Peyer's patch (tissue), 4 donors: ENCODE measurements around the gene PSAPL1. TPM values are rescaled to one million over a fixed set of nuclear protein-coding genes. Genes with fewer than 3 reads are reported as not detected.

ENCODE experiments used
- DNase-seq, 3 donors: peaks; one replicate each; pipeline ENCODE4 v3.0.0-alpha.2; 2017 to 2019
- H3K27ac ChIP-seq, 4 donors: fragments of 200-600 bp; sonication (generic); one replicate each; pipeline ENCODE4 v1.5.1; 2016 to 2019
- H3K27me3 ChIP-seq, 2 donors: fragments of 200-600 bp; sonication (generic); one replicate each; pipeline ENCODE4 v1.5.1; 2019
- H3K36me3 ChIP-seq, 3 donors: fragments of 200-600 bp; sonication (generic); one replicate each; pipeline ENCODE4 v1.5.1; 2016 to 2019
- H3K4me1 ChIP-seq, 4 donors: fragments of 200-600 bp; sonication (generic); one replicate each; pipeline ENCODE4 v1.5.1; 2016 to 2019
- H3K4me3 ChIP-seq, 4 donors: fragments of 200-600 bp; sonication (generic); 1 replicate in 3 of 4; 2 replicates in 1 of 4; pipeline ENCODE4 v1.5.1; 2016 to 2019; ENCODE audit warnings: mild to moderate bottlenecking in 1 of 4
- H3K9me3 ChIP-seq, 4 donors: fragments of 200-600 bp; sonication (generic); one replicate each; pipeline ENCODE4 v1.5.1; 2016 to 2019; ENCODE audit warnings: mild to moderate bottlenecking in 1 of 4
- POLR2A ChIP-seq, 2 donors: fragments of 450-650 bp; IDR thresholded peaks; one replicate each; pipeline ENCODE4 v1.5.1; 2017; ENCODE audit warnings: antibody characterized with exemption in 2 of 2, mild to moderate bottlenecking in 2 of 2, moderate library complexity in 2 of 2
- total RNA-seq, 4 donors: library from RNA; depleted of rRNA; stranded (reverse); fragments of >200 nt; gene quantifications; one replicate each; pipeline ENCODE4 v1.1.0, GENCODE V29; 2016
- TF ChIP-seq, protein P1 (sequence below), 6 experiments: fragments of 450-650 bp in 4 of 6; fragments of 200-600 bp in 2 of 6; sonication (generic) in 1 of 6; IDR thresholded peaks; one replicate each; pipeline ENCODE4 v1.5.1; 2017 to 2019; ENCODE audit warnings: antibody characterized with exemption in 6 of 6, mild to moderate bottlenecking in 3 of 6, moderate library complexity in 1 of 6

Gene PSAPL1
- total RNA-seq, 4 donors from 2014 or later, result not detected

GRCh38 chr4:7423801-7424552 is 10.8 kb downstream of the PSAPL1 start:
- H3K27me3 ChIP-seq, result no peaks in the 10 kb centered on the region
- peak in 2 of 3 donors; percentile 31 to 36 for DNase-seq
- H3K9me3 ChIP-seq, result no peaks in the 10 kb centered on the region
- no peak overlapping the region for H3K4me3 ChIP-seq
- no peaks in the 10 kb centered on the region for H3K4me1 ChIP-seq
- TF ChIP-seq POLR2A (IDR thresholded peaks at IDR 0.05), result no peak
- TF ChIP-seq, protein P1, sequence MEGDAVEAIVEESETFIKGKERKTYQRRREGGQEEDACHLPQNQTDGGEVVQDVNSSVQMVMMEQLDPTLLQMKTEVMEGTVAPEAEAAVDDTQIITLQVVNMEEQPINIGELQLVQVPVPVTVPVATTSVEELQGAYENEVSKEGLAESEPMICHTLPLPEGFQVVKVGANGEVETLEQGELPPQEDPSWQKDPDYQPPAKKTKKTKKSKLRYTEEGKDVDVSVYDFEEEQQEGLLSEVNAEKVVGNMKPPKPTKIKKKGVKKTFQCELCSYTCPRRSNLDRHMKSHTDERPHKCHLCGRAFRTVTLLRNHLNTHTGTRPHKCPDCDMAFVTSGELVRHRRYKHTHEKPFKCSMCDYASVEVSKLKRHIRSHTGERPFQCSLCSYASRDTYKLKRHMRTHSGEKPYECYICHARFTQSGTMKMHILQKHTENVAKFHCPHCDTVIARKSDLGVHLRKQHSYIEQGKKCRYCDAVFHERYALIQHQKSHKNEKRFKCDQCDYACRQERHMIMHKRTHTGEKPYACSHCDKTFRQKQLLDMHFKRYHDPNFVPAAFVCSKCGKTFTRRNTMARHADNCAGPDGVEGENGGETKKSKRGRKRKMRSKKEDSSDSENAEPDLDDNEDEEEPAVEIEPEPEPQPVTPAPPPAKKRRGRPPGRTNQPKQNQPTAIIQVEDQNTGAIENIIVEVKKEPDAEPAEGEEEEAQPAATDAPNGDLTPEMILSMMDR (IDR thresholded peaks at IDR 0.05), result no peak
- no peak overlapping the region for H3K27ac ChIP-seq
- H3K36me3 ChIP-seq, result no peaks in the 10 kb centered on the region

DNA sequence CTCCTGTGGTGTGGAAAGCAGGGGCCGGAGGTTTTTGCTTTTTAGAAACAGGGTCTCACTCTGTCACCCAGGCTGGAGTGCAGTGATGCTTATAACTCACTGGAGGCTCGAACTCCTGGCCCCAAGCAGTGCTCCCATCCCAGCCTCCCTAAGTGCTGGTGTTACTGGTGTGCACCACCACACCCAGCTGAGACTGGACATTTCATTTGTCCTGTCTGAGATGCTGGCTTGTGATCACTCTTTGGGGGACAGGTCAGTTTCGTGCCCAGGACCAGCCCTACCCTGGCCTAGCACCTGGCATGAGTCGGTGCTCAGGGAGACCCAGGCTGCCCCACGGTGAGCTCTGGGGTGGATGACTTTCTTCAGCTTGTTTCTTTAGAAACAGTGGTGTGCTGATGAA is 11.3 kb downstream of the PSAPL1 start:
- H3K9me3 ChIP-seq, result no peaks in the 10 kb centered on the region
- no peaks in the 10 kb centered on the region for H3K36me3 ChIP-seq
- DNase-seq, result peak in 2 of 3 donors; percentile 7 to 24
- no peaks in the 10 kb centered on the region for H3K4me1 ChIP-seq
- TF ChIP-seq, protein P1 (IDR thresholded peaks at IDR 0.05), result no peak
- TF ChIP-seq POLR2A (IDR thresholded peaks at IDR 0.05), result no peak
- H3K4me3 ChIP-seq, result no peak overlapping the region
- H3K27me3 ChIP-seq, result no peaks in the 10 kb centered on the region
- no peak overlapping the region for H3K27ac ChIP-seq

- H3K27ac ChIP-seq, result no peak overlapping the region
- H3K4me1 ChIP-seq, result no peaks in the 10 kb centered on the region
- no peaks in the 10 kb centered on the region for H3K9me3 ChIP-seq
- H3K27me3 ChIP-seq, result no peaks in the 10 kb centered on the region
- DNase-seq, result peak in 1 of 3 donors; percentile 15
- no peaks in the 10 kb centered on the region for H3K36me3 ChIP-seq
- TF ChIP-seq, protein P1 (IDR thresholded peaks at IDR 0.05), result no peak
- no peak for TF ChIP-seq POLR2A (IDR thresholded peaks at IDR 0.05)
- H3K4me3 ChIP-seq, result no peak overlapping the region
These were observed 11.9 kb downstream of the PSAPL1 start for GRCh38 chr4:7422898-7423180.

DNA sequence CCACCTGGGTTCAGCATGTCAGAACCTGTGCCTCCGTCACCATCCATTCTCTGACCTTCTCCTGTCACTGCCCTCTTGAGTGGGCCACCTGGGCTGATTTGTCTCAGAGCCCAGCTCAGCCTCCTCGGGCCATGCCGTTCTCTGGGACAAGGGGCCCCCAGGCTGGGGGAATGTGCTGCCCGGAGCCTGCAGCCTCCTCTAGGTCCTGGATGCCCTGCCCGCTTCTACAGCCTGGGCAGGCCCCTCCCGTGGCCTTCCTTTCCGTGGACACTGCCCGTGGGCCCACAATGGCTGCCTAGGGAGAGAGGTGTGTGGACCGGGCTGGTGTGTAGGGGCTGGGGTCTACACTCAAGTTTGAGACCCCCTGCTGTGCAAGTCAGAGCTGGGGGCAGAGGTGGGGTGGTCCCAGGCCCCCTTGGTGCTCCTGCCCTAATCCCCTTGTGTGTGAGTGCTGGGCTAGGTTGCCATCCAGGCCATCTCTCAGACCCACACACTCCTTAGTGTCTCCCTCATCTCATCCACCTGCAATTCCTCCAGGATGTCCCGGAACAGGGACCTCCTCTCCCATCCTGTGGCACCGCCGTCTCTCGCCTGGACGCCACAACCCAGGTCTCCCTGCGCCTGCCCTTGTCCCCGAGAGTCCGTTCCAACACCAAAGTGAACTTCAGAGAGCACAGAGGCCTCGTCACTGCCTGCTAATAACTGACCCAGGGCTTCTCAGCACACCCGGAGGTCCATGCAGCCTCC is 12.4 kb downstream of the PSAPL1 start:
- no peaks in the 10 kb centered on the region for H3K27me3 ChIP-seq
- no peak overlapping the region for H3K4me3 ChIP-seq
- H3K27ac ChIP-seq, result no peak overlapping the region
- no peak for TF ChIP-seq POLR2A (IDR thresholded peaks at IDR 0.05)
- TF ChIP-seq, protein P1 (IDR thresholded peaks at IDR 0.05), result no peak
- peak in 2 of 3 donors; percentile 23 to 34 for DNase-seq
- H3K9me3 ChIP-seq, result no peaks in the 10 kb centered on the region
- no peaks in the 10 kb centered on the region for H3K36me3 ChIP-seq
- H3K4me1 ChIP-seq, result no peaks in the 10 kb centered on the region

DNA sequence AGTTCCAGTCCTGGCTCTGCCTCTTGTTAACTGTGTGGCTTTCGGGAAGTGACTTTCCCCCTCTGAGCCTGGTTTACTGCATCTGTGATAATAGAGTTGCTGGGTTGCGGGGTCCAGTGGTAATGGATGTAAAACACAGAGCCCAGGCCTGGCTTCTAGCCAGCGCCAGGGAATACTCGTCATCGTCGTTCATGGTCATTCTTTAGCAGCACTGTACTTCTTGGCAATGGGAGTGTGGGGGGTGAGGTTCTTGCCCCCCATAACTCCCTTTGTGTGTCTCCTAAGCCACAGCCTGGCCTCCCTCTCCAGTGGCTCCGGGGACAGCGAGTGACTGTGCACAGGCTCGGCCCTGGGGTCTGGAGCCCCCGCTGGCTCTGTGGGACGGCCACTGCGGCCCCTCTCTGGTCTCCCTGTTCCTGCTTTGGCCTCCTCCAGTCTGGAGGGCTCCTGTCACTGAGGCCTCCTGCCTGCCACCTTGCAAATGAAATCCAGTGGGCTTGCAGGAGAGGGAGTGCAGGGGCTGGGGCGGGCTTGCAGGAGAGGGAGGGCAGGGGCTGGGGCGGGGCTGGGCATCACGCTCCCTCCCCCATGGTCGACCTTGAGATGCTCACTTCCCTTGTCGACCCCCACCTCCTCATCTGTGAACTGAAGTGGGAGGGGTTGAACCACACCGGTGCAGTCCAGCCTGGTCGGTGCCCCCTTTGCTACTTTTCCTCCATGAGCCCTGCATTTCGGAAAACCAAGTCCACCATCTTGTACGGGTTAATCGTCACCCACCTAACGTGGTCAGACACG is 13.2 kb downstream of the PSAPL1 start:
- H3K27ac ChIP-seq, result no peak overlapping the region
- no peak for TF ChIP-seq POLR2A (IDR thresholded peaks at IDR 0.05)
- TF ChIP-seq, protein P1 (IDR thresholded peaks at IDR 0.05), result no peak
- no peaks in the 10 kb centered on the region for H3K4me1 ChIP-seq
- H3K36me3 ChIP-seq, result no peaks in the 10 kb centered on the region
- DNase-seq, result peak in 1 of 3 donors; percentile 13
- H3K27me3 ChIP-seq, result no peaks in the 10 kb centered on the region
- H3K9me3 ChIP-seq, result no peaks in the 10 kb centered on the region
- H3K4me3 ChIP-seq, result no peak overlapping the region
